ENCODE measurements around the gene CCL11. TPM values are rescaled to one million over a fixed set of nuclear protein-coding genes. Genes with fewer than 3 reads are reported as not detected.

Gene CCL11
- total and polyA plus RNA-seq, 2 of the 8 experiments (the other 6 are each of a cell fraction or from before 2014, with no cell fraction given): not detected

GRCh38 chr17:34314279-34314678 is 28.7 kb downstream of the CCL11 start:
- no peak overlapping the region for H3K27ac ChIP-seq (ENCODE audit: low read depth, low read length)
- H3K4ac ChIP-seq (replicated peaks; ENCODE audit: insufficient read length, low read depth, low read length): no peak overlapping the region
- H2BK5ac ChIP-seq (ENCODE audit: low read depth, low read length): no peak overlapping the region
- no peaks in the 10 kb centered on the region for H3K4me1 ChIP-seq (replicated peaks in 1 of 4; ENCODE audit: control insufficient read depth in 3 of 4, insufficient read depth in 4 of 4, low read length in 3 of 4)
- no peak overlapping the region for H3K23ac ChIP-seq (ENCODE audit: insufficient read length)
- no peaks in the 10 kb centered on the region for H3K36me3 ChIP-seq (ENCODE audit: control insufficient read depth in 2 of 4, insufficient read depth in 4 of 4, low read length in 3 of 4)
- H3K18ac ChIP-seq (ENCODE audit: extremely low read depth, low read length): no peak overlapping the region
- no peak overlapping the region for H4K91ac ChIP-seq (replicated peaks; ENCODE audit: insufficient read length, low read length)
- no peak overlapping the region for H4K5ac ChIP-seq (ENCODE audit: insufficient read length, low read depth, low read length)
- no peak overlapping the region for H3K4me3 ChIP-seq (ENCODE audit: extremely low read depth in 1 of 4, insufficient read depth in 2 of 4, low read depth in 3 of 4, low read length in 4 of 4)
- no peak overlapping the region for H2BK120ac ChIP-seq (replicated peaks; ENCODE audit: low read depth, low read length)
- no peak overlapping the region for H2BK15ac ChIP-seq (ENCODE audit: low read length)
- ChIA-PET CTCF (ENCODE audit: partially characterized antibody) (interaction anchor here (0.6 to 9.9 kb wide), 4 partner anchors 9 to 115 kb away, joined by 3 to 87 read pairs (median 6); partner anchors contain the start of gene CCL1), POLR2A (ENCODE audit: partially characterized antibody) (no interaction called here)
- TF ChIP-seq ZNF274 (IDR thresholded peaks at IDR 0.05; ENCODE audit: borderline replicate concordance, extremely low read depth, low read length) (no peak), CEBPB (IDR thresholded peaks at IDR 0.05; ENCODE audit: low read depth, low read length) (0 out of 2 replicates have a peak, but pooled peaks have one; percentile 31)
- no peaks in the 10 kb centered on the region for H3K27me3 ChIP-seq (replicated peaks in 1 of 4; ENCODE audit: control insufficient read depth in 3 of 4, extremely low read depth in 1 of 4, insufficient read depth in 3 of 4, low read length in 3 of 4)
- H2BK12ac ChIP-seq (ENCODE audit: low read depth, low read length): no peak overlapping the region
- no peak for DNase-seq (ENCODE audit: low read depth in 1 of 2, low spot score in 2 of 2)
- H3K4me2 ChIP-seq (ENCODE audit: insufficient read depth in 1 of 2, low read depth in 2 of 2, low read length in 2 of 2): no peak overlapping the region
- H3K56ac ChIP-seq (replicated peaks; ENCODE audit: insufficient read length, low read depth, low read length): no peak overlapping the region
- H2AFZ ChIP-seq (ENCODE audit: low read length): no peak overlapping the region
- H3K9ac ChIP-seq (replicated peaks in 1 of 4; ENCODE audit: extremely low read depth in 1 of 4, low read depth in 3 of 4, low read length in 3 of 4): no peak overlapping the region
- no peaks in the 10 kb centered on the region for H4K20me1 ChIP-seq (replicated peaks in 1 of 2; ENCODE audit: control insufficient read depth in 1 of 2, insufficient read depth in 2 of 2, low read length in 2 of 2)
- WGBS, 2 experiments (ENCODE audit: extremely low coverage in 1 of 2, insufficient coverage in 1 of 2, insufficient read length in 1 of 2, insufficient replicate concordance in 2 of 2, low coverage in 1 of 2, low lambda C conversion rate in 2 of 2, missing lambda C conversion rate in 1 of 2): 87% methylated on average over 4 of the region's 4 CpGs; no CpG with 5 or more reads in 1 of the 2 experiments
- H3K9me3 ChIP-seq (ENCODE audit: insufficient read depth in 2 of 2, low read depth in 1 of 2, low read length in 1 of 2): no peaks in the 10 kb centered on the region
- no peak overlapping the region for H2AK5ac ChIP-seq (ENCODE audit: low read depth, low read length)
- no peaks in the 10 kb centered on the region for H3K23me2 ChIP-seq (ENCODE audit: low read depth, low read length)
- H2BK20ac ChIP-seq (ENCODE audit: low read length): no peak overlapping the region
- FAIRE-seq: no peak
- H3K79me1 ChIP-seq (ENCODE audit: low read depth, low read length): no peaks in the 10 kb centered on the region
- no peak overlapping the region for H4K8ac ChIP-seq (ENCODE audit: extremely low read depth, insufficient read depth, low read length)
- H3K79me2 ChIP-seq (ENCODE audit: control insufficient read depth in 1 of 2, insufficient read depth in 2 of 2, low read length in 2 of 2): no peaks in the 10 kb centered on the region
- no peak overlapping the region for H3K14ac ChIP-seq (ENCODE audit: insufficient read length)
